ENCODE measurements around the gene KIAA0825. TPM values are rescaled to one million over a fixed set of nuclear protein-coding genes. Genes with fewer than 3 reads are reported as not detected.

KIAA0825 gene
- total RNA-seq, 4 donors from 2014 or later, result 0.60 to 2.5 (median 1.6) TPM

- no peaks in the 10 kb centered on the region for H3K4me1 ChIP-seq
- ATAC-seq (no peak), DNase-seq (no peak)
- no peak overlapping the region for H3K27ac ChIP-seq
- peaks cover 0 to 4% (median 0%) of the 10 kb centered on the region in 3 donors for H3K9me3 ChIP-seq
- TF ChIP-seq CTCF (IDR thresholded peaks at IDR 0.05 in 4 of 5, conservative IDR thresholded peaks at IDR 0.05 in 1 of 5) (no peak), POLR2A (IDR thresholded peaks at IDR 0.05) (no peak)
- H3K27me3 ChIP-seq, result no peaks in the 10 kb centered on the region
- H3K4me3 ChIP-seq, result no peak overlapping the region
- H3K36me3 ChIP-seq, result no peaks in the 10 kb centered on the region
- intact Hi-C loops (cut with DNase I; ENCODE audit: low total_unique reads), result no loop called here
- in situ Hi-C loops (cut with MboI; ENCODE audit: low sequenced_read_pairs in 4 of 4), result no loop called here
These were observed 289.3 kb downstream of the KIAA0825 start for GRCh38 chr5:94329115-94329514.

DNA sequence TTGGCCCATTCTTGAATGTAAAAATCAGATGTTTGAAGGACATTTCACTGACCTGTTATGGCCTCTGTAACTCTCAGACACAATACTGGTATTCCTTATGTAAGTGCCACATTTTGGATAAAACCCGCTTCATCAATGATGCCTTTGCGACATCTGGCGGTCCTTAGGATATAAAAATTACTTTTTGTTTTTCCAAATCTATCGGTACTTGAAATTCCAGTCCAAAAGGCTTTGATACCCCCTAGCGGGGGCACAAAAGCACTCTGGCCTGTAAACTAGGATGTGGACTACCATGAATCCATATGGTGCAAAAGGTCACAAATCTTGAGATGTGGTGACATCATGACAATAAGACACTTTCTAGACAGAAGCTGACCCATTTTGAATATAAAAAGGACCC lies 291.8 kb downstream of the KIAA0825 start:
- DNase-seq, result no peak
- Histone ChIP-seq H3K36me3 (no peaks in the 10 kb centered on the region), H3K27me3 (no peaks in the 10 kb centered on the region), H3K4me1 (no peaks in the 10 kb centered on the region), H3K4me3 (no peak overlapping the region), H3K9me3 (peaks cover 0 to 4% (median 0%) of the 10 kb centered on the region in 3 donors), H3K27ac (no peak overlapping the region)
- TF ChIP-seq POLR2A (IDR thresholded peaks at IDR 0.05) (no peak), CTCF (IDR thresholded peaks at IDR 0.05 in 4 of 5, conservative IDR thresholded peaks at IDR 0.05 in 1 of 5) (no peak)
- in situ Hi-C loops (cut with MboI; ENCODE audit: low sequenced_read_pairs in 4 of 4), result no loop called here
- ATAC-seq, result no peak
- intact Hi-C loops (cut with DNase I; ENCODE audit: low total_unique reads), result no loop called here

DNA sequence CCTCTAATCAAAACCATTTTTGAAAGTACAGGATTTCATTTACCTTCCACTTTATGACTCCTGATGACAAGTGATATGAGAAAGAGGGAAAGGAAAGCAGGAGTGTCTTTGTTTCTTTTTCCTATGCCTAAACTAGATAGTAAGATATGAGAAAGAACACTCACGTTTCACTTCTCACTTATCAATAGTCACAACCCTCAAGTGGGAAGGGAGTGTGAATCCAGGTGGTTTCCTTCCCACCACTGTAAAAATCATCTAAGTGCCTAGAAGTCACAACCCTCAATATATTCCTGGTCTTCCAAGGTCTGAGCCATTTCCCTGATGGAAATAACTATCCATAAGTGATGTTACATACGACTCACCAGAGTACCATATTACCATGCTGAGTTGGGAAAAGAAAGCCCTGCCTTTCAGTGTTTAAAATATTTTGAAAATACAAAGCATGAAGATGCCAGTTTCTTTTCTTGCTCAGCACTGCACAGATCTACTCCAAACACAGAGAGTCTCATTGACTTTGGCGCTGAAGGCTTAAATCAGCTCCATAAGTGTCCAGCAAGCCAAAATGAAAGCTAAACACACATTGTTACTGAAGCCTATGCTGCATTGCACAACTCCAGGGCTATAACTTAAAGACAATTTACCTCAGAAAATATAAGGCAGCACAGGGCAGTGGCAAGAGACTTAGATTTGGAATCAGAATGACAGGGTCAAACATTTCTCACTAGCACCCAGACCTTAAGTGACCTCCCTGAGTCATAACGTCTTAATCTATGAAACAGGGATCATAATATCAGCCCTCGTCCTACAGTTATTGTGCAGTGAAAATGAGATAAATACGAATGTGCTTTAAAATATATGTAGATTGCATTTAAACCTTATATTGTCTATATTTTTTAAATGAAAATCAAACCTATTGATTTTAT lies 301.2 kb downstream of the KIAA0825 start:
- H3K4me1 ChIP-seq, result no peaks in the 10 kb centered on the region
- ATAC-seq (no peak), DNase-seq (no peak)
- no peaks in the 10 kb centered on the region for H3K36me3 ChIP-seq
- H3K9me3 ChIP-seq, result no peaks in the 10 kb centered on the region
- no peak overlapping the region for H3K4me3 ChIP-seq
- in situ Hi-C loops (cut with MboI; ENCODE audit: low sequenced_read_pairs in 4 of 4) (no loop called here), intact Hi-C loops (cut with DNase I; ENCODE audit: low total_unique reads) (no loop called here)
- no peaks in the 10 kb centered on the region for H3K27me3 ChIP-seq
- H3K27ac ChIP-seq, result no peak overlapping the region
- TF ChIP-seq POLR2A (IDR thresholded peaks at IDR 0.05) (no peak), CTCF (IDR thresholded peaks at IDR 0.05 in 4 of 5, conservative IDR thresholded peaks at IDR 0.05 in 1 of 5) (no peak)

- no peaks in the 10 kb centered on the region for H3K27me3 ChIP-seq
- in situ Hi-C loops (cut with MboI; ENCODE audit: low sequenced_read_pairs in 4 of 4) (no loop called here), intact Hi-C loops (cut with DNase I; ENCODE audit: low total_unique reads) (no loop called here)
- no peak for ATAC-seq
- no peak overlapping the region for H3K27ac ChIP-seq
- H3K4me1 ChIP-seq, result no peaks in the 10 kb centered on the region
- no peaks in the 10 kb centered on the region for H3K36me3 ChIP-seq
- H3K9me3 ChIP-seq, result no peaks in the 10 kb centered on the region
- no peak for DNase-seq
- TF ChIP-seq CTCF (IDR thresholded peaks at IDR 0.05 in 4 of 5, conservative IDR thresholded peaks at IDR 0.05 in 1 of 5) (no peak), POLR2A (IDR thresholded peaks at IDR 0.05) (no peak)
- H3K4me3 ChIP-seq, result no peak overlapping the region
These were observed 303.8 kb downstream of the KIAA0825 start for GRCh38 chr5:94314460-94315131.
